Measurements from ENCODE around the gene OR51B6. TPM values are rescaled to one million over a fixed set of nuclear protein-coding genes. Genes with fewer than 3 reads are reported as not detected.

Gene OR51B6
- total RNA-seq, 2 experiments from 2014 or later = not detected

DNA sequence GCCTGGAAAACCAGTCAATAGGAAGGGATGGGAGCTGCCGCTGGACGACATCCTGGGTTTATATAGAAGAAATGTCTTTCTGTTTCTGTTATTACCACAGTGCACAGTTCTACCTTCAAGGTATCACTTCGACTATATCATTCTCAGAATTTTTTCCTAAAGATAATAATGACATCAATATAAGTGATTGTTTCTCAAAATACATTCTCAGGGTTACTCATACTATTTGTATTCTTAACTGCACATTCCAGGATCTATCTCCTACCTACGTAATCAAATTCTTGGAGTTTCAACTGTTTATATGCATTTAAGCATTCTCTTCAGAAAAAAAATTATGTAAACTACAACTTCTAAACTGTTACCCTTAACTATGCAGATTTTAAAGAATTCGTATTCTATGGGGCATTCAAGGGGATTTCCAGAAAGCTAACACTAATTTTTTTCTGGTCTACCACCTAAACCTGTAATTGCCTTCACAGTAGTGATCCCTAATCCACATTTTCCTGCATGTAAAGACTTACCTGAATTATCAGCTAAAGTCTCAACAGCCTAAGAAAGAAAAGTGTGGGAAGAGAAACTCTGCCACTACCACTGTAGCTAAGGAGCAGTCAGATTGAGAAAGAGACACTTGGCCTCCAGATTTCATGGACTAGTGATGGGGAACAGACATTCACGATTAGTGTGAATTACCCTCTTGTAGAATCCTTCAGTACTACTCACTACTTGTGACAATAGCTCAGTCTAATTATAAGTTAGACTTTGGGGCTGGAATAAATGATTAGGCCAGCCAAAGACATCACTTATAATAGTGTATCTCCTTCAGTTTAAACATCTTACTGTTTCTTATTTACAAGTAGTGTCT, 7.6 kb upstream of the OR51B6 start, which contains the start of gene OR51B5:
OR51B5 (minus strand) TSS at position 51 of the 862 bp plus-strand sequence; CDS start at position 51, 0 bp downstream.
- H3K4me1 Mint-ChIP-seq (ENCODE audit: low read depth) = no peaks in the 10 kb centered on the region
- H3K9me3 Mint-ChIP-seq = no peaks in the 10 kb centered on the region
- Histone ChIP-seq H3K27ac (ENCODE audit: low read depth in 1 of 2, low read length in 2 of 2) (no peak within 1 kb of the TSS), H3K4me3 (ENCODE audit: low read length) (no peak within 1 kb of the TSS), H3K4me1 (ENCODE audit: insufficient read depth, low read length) (no peaks in the 10 kb centered on the region), H3K36me3 (ENCODE audit: insufficient read depth, low read length) (no peaks in the 10 kb centered on the region), H3K27me3 (ENCODE audit: control insufficient read depth in 1 of 2, insufficient read depth in 2 of 2, low read length in 2 of 2) (no peaks in the 10 kb centered on the region), H3K9me3 (ENCODE audit: control insufficient read depth in 1 of 2, insufficient read depth in 1 of 2, low read length in 2 of 2) (peaks cover 0 to 3% of the 10 kb centered on the region in 2 experiments)
- DNase-seq (no peak), ATAC-seq (ENCODE audit: poor library complexity) (no peak)
- intact Hi-C loops (cut with DNase I, micrococcal nuclease) = no loop called here
- ChIA-PET CTCF (no interaction called here), POLR2A (no interaction called here)
- TF ChIP-seq, protein P1, sequence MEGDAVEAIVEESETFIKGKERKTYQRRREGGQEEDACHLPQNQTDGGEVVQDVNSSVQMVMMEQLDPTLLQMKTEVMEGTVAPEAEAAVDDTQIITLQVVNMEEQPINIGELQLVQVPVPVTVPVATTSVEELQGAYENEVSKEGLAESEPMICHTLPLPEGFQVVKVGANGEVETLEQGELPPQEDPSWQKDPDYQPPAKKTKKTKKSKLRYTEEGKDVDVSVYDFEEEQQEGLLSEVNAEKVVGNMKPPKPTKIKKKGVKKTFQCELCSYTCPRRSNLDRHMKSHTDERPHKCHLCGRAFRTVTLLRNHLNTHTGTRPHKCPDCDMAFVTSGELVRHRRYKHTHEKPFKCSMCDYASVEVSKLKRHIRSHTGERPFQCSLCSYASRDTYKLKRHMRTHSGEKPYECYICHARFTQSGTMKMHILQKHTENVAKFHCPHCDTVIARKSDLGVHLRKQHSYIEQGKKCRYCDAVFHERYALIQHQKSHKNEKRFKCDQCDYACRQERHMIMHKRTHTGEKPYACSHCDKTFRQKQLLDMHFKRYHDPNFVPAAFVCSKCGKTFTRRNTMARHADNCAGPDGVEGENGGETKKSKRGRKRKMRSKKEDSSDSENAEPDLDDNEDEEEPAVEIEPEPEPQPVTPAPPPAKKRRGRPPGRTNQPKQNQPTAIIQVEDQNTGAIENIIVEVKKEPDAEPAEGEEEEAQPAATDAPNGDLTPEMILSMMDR (IDR thresholded peaks at IDR 0.05) = no peak
- H3K36me3 Mint-ChIP-seq (ENCODE audit: low read depth) = no peaks in the 10 kb centered on the region
- peaks cover 13% of the 10 kb centered on the region for H3K27me3 Mint-ChIP-seq
- H3K27ac Mint-ChIP-seq = no peak within 1 kb of the TSS
- no peak within 1 kb of the TSS for H3K4me3 Mint-ChIP-seq

DNA sequence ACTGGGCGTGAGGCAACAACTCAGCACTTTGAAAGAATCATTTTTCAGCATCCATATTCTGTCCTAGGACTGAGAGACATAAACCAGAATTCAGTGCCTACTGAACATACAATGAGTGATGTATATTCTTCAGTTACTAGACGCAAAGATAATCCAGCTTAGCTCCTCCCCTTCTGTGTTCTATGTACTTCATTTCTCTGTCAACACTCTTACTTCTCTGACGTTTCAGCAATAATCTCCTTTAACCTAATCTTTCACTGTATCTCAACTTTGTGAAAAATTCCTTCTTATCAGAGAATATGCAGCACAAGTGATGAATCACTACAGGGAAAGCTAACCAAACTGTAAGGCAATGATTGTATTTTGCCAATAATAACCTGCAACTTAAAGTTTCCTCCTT, 5.5 kb upstream of the OR51B6 start:
- Histone ChIP-seq H3K27ac (ENCODE audit: low read depth in 1 of 2, low read length in 2 of 2) (no peak overlapping the region), H3K9me3 (ENCODE audit: control insufficient read depth in 1 of 2, insufficient read depth in 1 of 2, low read length in 2 of 2) (peaks cover 0 to 3% of the 10 kb centered on the region in 2 experiments), H3K4me1 (ENCODE audit: insufficient read depth, low read length) (no peaks in the 10 kb centered on the region), H3K36me3 (ENCODE audit: insufficient read depth, low read length) (no peaks in the 10 kb centered on the region), H3K4me3 (ENCODE audit: low read length) (no peak overlapping the region), H3K27me3 (ENCODE audit: control insufficient read depth in 1 of 2, insufficient read depth in 2 of 2, low read length in 2 of 2) (no peaks in the 10 kb centered on the region)
- ChIA-PET CTCF (no interaction called here), POLR2A (no interaction called here)
- no peak overlapping the region for H3K4me3 Mint-ChIP-seq
- no peak for ATAC-seq (ENCODE audit: poor library complexity)
- TF ChIP-seq, protein P1 (IDR thresholded peaks at IDR 0.05) = no peak
- no peak for DNase-seq
- peaks cover 12% of the 10 kb centered on the region for H3K27me3 Mint-ChIP-seq
- no peaks in the 10 kb centered on the region for H3K36me3 Mint-ChIP-seq (ENCODE audit: low read depth)
- H3K27ac Mint-ChIP-seq = no peak overlapping the region
- no peaks in the 10 kb centered on the region for H3K9me3 Mint-ChIP-seq
- H3K4me1 Mint-ChIP-seq (ENCODE audit: low read depth) = no peaks in the 10 kb centered on the region
- intact Hi-C loops (cut with DNase I, micrococcal nuclease) = no loop called here

DNA sequence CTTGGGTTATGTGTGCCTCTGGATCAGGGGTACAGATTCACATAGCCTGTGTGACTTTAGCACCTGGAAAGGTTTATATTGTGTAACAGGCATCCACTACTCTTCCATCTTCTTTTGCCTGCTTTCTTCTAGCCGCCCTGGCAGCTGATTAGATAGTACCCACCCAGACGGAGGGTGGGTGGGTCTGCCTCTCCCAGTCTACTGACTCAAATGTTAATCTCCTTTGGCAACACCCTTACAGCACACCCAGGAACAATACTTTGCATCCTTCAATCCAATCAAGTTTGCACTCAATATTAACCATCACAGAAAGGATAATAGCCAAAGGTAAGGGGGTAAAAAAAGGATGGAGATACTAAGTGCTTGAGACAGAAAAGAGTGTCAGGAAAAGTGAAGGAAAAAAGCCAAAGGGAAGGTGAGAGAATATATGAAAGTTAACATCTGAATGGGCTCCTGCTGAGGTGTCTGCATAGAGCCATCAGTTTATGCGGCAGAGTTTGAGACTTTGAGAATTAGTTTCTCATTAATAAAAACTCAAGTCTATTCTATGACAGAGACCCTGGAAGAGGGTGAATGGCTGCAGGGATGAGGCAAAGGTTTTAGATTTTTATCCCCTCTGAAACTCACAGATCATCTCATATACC, 2.6 kb upstream of the OR51B6 start:
- Histone ChIP-seq H3K36me3 (ENCODE audit: insufficient read depth, low read length) (no peaks in the 10 kb centered on the region), H3K27ac (ENCODE audit: low read depth in 1 of 2, low read length in 2 of 2) (no peak overlapping the region), H3K4me3 (ENCODE audit: low read length) (no peak overlapping the region), H3K27me3 (ENCODE audit: control insufficient read depth in 1 of 2, insufficient read depth in 2 of 2, low read length in 2 of 2) (no peaks in the 10 kb centered on the region), H3K4me1 (ENCODE audit: insufficient read depth, low read length) (no peaks in the 10 kb centered on the region), H3K9me3 (ENCODE audit: control insufficient read depth in 1 of 2, insufficient read depth in 1 of 2, low read length in 2 of 2) (no peaks in the 10 kb centered on the region)
- Mint-ChIP-seq H3K4me3 (no peak overlapping the region), H3K36me3 (ENCODE audit: low read depth) (no peaks in the 10 kb centered on the region), H3K27ac (no peak overlapping the region), H3K4me1 (ENCODE audit: low read depth) (no peaks in the 10 kb centered on the region), H3K9me3 (no peaks in the 10 kb centered on the region), H3K27me3 (peaks cover 19% of the 10 kb centered on the region)
- intact Hi-C loops (cut with DNase I, micrococcal nuclease) = no loop called here
- DNase-seq = no peak
- TF ChIP-seq, protein P1 (IDR thresholded peaks at IDR 0.05) = no peak
- ChIA-PET POLR2A (no interaction called here), CTCF (no interaction called here)
- ATAC-seq (ENCODE audit: poor library complexity) = no peak

All from CD4-positive, alpha-beta T cell (primary cell).